HG03097 (cell line): ENCODE data around the gene GALK1.
"Not testable (repeated sequence)": the region's sequence is repeated elsewhere in the genome, so short reads cannot be mapped to it uniquely, and the experiment has no call there.

Source experiments
- ATAC-seq: cut with Tn5 transposase; IDR thresholded peaks from one replicate; pipeline ENCODE4 v1.9.1; 2021; ENCODE audit not compliant: unreplicated experiment, low FRiP score

The GALK1 gene

DNA sequence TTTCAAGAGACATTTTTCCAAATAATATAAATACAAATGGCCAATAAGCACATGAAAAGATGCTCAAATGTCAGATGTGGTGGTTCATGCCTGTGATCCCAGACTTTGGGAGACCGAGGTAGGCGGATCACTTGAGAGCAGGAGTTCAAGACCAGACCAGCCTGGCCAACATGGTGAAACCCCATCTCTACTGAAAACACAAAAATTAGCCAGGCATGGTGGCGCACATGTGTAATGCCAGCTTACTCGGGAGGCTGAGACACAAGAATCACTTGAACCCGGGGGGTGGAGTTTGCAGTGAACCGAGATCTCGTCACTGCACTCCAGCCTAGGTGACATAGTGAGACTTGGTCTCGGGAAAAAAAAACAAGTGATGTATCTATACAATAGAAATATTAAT, 2.9 kb upstream of the GALK1 start:
- ATAC-seq: no peak

DNA sequence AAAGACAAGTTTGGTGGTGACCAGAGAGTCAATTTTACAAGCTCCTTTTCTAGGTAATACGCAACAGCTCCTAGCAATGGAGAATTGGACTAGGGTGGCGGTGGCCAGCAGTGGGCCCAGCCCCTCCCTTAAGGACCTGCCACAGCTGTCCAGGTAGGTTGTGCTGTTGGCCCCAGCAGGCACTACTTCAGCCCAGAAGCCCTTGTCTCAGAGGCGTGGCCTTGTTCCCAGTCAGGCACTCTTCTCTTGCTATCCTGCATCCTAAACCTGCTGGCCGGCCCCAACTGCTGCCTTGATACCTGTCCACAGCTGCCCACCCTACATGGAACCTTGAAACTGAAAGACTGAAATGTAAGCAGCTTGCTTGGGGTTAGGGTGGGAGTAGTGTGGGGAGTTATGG, 989 bp upstream of the GALK1 start:
- ATAC-seq: no peak

DNA sequence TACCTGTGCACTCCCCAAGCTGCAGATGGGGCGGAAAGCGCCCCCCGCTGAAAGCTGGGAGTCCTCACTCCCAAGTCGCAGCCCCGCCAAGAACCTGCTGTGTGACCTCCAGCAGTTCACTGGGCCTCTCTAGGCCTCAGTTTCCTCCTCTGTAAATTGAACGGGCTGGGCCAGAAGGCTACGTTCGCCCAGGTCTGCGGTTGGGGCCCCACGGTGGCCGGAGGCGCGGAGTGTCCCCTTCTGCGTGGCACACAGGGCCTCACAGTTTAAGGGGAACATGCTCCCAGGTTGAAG, 628 bp downstream of the GALK1 start:
- no peak for ATAC-seq

DNA sequence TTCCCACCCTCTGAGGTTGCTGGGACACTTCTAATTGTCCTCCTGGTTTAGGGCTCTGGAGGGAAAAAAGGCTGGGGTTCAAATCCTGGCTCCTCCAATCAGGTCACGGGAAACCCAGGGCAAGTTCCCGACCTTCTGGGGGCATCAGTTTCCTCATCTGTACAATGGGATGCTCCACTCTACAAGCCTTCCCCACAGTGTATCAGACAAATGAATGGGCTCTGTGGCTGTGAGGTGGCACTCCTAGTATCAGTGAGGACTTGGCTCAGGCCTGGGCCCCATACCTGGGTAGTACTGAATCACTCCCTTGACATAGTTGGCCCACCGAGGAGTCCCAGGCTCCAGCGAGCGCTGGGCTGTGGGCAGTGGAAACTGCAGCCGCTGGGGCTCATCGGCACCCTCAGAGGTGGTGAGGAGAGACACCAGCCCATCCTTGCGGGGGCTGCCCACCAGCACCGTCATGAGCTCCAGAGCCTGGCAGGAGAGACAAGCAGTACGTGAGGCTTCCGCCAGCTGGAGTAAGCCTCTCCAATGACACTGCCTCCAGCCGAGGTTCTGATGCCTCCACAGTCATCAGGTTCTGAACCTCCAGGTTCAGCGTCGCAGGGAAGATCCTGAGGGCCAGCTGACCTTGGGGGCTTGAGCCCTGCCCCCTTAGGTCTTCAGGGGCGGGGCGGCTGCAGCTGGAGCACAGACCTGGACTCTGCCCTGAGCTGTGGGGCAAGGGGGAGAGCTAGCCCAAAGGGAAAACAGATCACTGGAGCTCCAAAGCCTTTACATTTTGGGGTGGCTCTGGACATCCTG, 1.2 kb downstream of the GALK1 start:
- no peak for ATAC-seq

DNA sequence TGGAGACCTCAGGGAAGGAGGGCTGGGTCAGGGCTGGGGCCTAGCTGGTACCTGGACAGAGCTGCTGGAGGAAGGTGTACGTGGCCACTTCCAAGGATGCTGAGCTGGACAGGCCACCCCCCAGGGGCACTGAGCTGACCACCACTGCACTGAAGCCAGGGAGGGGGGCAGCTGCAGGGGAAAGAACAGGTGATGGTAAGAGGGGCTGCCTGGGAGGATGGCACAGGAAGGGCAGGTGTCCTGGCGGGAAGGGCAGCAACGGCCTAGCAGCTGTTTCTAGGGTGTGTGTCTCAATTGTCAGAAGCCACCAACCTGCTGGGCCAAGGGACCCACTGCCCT, 1.8 kb downstream of the GALK1 start:
- ATAC-seq: no peak

DNA sequence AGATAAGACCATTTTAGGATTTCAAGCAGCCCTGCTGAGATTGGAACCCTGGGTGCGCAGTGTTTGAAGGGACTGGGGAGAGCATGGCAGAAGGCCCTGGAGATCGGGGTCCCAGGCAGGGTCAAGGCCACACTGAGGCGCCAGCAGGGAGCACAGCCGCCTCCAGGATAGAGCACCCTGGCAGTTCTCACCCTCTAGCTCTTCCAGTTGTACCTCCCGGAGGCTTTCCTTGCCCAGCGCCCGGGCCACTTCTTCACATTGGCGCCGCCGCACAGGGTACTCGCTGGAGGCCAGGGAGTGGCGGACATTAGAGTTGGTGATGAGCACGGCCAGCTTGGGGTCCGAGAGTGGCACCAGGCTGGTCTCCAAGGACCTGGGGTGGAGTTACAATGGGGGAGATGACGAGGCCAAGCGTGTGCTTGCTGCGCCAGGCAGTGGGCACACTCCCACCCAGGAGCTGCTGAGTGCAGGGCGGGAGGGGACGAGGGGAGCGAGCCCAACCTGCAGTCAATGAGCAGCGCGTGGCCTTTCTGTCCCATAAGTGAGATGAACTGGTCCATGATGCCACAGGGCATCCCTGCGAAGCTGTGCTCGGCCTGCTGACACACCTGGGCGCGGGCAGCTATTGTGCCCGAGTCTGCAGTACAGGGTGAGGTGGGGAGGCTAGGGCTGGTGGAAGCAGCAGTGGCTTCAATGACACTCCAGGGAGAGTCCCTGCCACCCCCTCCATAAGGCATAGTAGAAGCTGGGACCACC, 2.3 kb downstream of the GALK1 start:
- ATAC-seq: no peak

DNA sequence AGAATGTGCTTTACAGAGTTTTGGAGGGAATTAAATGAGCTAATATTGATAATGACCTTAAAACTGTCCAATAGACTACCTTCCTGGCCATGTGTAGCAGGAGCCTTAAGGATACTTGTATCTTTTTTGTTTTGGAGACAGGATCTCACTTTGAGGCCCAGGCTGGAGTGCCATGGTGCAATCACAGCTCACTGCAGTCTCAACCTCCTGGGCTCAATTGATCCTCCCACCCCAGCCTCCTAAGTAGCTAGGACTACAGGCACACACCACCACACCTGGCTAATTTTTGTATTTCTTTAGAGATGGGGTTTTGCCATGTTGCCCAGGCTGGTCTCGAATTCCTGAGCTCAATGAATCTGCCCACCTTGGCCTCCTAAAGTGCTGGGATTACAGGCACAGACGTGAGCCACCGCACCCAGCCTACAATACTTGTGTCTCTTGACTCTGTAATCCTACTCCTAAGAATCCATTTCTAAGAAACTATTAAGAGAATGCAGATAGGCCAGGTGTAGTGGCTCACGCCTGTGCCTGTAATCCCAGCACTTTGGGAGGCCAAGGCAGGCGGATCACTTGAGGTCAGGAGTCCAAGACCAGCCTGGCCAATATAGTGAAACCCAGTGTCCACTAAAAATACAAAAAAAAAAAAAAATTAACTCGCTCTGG, 4.9 kb downstream of the GALK1 start:
- ATAC-seq: not testable (repeated sequence)

DNA sequence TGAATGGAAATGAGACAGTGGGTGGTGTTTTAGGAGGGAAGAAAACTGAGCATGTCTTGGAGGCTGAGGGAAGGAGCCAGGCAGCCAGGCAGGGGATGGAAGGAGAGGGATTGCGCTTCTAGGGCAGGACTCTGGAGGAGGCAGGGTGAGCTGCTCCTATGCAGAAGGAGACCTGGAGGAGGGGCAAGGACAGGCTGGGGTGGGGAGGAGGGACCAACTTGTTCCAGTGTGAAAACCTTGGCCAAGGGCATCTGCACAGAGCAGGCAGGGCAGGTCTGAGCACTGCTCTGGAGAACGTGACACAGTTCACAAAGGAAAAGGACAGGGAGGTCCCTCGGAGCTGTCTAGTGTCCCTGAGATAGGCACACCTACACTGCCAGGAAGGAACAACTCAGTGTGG, 5.5 kb downstream of the GALK1 start:
- ATAC-seq: no peak

DNA sequence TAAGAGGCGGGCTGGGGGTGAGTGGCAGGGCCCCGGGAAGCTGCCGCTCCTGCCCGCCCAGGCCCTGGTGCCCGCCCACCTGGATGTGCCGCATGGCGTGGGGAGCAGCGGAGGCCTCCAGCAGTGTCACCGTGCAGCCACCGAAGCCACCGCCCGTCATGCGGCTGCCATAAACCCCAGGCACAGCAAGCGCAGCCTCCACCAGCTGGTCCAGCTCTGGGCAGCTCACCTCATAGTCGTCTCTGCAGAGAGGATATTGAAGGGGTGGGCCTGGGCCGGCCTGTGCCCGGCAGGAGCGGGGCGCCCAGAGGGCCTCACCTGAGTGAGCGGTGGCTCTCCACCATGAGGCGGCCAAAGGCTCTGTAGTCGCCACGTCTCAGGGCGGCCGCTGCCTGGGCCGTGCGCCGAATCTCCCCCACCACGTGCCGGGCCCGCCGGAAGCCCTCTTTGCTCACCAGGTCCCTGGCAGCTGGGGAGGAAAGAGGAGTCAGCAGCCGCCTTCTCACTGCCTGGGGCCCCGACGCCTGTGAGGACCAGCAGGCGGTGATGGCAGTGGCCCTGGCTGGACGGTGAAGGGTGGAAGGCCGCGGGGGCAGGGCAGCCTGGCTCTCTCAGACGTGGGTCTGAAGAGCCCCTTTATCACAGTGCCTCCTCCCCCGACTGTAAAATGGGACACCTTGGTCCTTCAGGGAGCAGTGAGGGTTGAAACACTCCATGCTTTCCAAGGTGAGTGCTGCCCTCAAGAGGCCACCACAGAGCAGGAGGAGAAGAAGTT, 6.7 kb downstream of the GALK1 start:
- no peak for ATAC-seq

DNA sequence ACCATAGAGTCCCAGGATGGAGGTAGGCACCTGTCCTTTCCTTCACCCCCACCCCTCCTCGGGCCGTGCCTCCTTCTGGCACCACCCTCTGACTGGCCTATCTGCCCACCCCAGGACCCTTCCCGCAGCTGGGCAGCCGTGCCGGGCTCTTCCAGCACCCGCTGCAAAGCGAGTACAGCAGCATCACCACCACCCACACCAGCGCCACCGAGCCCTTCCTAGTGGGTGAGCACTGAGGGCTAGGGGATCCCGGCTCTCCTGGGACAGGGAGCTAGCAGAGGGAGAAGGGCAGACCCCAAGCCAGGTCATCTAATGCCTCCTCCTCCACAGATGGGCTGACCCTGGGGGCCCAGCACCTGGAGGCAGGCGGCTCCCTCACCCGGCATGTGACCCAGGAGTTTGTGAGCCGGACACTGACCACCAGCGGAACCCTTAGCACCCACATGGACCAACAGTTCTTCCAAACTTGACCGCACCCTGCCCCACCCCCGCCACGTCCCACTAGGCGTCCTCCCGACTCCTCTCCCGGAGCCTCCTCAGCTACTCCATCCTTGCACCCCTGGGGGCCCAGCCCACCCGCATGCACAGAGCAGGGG, 7.8 kb downstream of the GALK1 start:
- no peak for ATAC-seq

DNA sequence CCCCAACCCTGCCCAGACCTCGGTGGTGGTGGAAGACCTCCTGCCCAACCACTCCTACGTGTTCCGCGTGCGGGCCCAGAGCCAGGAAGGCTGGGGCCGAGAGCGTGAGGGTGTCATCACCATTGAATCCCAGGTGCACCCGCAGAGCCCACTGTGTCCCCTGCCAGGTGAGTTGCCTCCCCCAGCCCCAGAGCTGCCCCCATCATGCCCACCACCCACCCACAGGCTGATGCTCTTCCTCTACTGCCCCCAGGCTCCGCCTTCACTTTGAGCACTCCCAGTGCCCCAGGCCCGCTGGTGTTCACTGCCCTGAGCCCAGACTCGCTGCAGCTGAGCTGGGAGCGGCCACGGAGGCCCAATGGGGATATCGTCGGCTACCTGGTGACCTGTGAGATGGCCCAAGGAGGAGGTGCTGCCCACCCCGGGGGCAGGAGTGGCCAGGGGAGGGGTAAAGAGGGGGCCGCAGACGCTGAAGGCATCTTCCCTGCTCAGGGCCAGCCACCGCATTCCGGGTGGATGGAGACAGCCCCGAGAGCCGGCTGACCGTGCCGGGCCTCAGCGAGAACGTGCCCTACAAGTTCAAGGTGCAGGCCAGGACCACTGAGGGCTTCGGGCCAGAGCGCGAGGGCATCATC, 8.4 kb downstream of the GALK1 start:
- ATAC-seq: no peak

DNA sequence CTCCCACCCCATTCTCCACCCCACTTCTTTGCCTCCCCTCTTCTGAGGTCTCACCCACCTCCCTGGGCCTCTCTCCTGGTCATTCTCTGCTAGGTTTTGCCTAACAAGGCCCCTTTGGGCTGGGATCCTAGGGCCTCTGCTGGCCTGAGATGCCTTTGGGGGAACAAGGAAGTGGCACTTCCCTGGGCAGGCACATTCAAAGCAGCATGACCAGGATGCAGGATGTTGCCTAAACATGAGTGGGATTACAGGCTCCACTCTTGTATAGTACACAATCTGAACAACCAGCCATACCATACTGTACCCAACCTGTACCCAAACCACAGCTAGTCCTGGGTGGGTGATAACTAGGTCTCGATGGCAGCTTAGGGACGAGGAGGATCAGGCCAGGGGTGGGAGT, 9.0 kb downstream of the GALK1 start:
- ATAC-seq: no peak

DNA sequence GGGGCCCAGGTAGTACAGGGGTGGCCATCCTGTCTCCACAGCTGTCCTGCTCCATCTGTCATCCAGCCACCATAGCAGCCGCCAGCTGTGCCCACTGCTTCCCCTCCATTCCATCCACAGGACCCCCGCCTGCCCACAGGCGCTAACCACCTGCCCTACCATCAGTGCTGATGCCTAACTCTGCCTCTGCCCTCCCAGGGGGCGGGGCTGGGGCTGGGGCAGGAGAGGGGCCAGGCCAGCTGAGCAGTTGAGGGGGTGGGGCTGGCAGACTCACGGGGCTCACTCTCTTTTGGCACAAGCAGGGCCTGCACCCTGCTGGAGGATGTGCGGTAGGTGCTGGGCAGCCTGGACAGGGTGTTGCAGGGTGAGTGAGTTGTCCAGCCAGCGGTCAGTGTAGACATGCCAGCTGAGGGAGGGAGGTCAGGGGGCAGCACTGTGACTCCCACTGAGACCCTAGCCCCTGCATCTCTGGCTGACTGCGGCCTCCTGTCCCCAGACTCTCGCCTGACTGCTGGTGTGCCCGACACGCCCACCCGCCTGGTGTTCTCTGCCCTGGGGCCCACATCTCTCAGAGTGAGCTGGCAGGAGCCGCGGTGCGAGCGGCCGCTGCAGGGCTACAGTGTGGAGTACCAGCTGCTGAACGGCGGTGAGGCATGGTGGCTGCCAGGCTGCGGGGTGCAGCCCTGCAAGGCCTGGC, 9.6 kb downstream of the GALK1 start:
- no peak for ATAC-seq

DNA sequence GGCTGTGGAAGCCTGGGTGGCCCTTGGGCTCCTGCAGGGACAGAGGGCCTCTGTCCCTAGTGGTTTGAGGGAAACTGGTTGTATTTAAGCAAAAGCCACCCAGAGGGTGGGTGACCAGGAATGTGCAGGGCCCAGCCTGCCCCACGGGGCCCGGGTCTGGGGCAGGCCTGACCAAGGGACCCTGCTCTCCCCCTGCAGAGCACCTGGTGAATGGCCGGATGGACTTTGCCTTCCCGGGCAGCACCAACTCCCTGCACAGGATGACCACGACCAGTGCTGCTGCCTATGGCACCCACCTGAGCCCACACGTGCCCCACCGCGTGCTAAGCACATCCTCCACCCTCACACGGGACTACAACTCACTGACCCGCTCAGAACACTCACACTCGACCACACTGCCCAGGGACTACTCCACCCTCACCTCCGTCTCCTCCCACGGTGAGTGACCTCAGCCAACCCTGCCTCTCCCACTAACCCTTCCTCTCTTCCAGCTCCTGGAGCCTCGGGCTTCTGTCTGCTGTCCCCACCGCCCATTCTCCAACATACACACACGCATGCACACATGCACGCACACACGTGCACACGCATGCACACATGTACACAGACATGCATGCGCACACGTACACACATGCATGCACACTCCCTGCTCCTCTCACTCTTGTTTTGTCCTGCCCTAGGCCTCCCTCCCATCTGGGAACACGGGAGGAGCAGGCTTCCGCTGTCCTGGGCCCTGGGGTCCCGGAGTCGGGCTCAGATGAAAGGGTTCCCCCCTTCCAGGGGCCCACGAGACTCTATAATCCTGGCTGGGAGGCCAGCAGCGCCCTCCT, 10.4 kb downstream of the GALK1 start:
- ATAC-seq: no peak

DNA sequence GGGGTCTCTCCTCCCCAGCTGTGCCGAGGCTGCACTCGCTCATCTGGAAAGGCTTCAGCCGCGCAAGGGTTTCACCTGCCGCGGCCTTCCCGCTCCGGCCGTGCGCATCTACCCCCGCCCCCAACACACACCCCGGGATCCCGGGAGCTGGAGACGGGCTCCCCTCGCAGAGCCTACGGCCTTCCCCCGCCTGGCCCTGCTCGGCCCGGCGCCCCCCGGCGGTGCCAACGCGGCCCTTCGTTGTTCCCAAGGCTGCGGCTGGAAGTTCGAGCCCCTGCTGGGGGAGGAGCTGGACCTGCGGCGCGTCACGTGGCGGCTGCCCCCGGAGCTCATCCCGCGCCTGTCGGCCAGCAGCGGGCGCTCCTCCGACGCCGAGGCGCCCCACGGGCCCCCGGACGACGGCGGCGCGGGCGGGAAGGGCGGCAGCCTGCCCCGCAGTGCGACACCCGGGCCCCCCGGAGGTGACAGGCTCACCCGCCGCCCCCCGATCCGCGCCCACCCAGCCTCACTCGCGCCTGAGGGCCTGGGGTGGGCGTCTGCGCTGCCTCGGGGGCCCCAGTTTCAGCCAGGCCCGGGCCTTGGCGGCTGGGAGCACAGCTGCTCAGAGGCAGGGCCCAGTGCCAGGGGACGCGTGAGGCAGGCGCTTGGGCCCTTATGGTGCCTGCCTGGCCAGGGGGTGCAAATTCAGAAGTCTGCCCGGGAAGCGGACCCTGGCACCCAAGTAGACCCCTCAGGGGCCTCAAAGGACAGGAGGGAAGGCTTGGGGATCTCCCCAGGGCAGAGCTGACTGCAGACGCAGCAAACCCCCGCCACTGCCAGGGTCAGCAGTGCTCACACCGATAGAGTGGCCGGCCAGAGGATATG, 11.2 kb downstream of the GALK1 start:
- ATAC-seq: no peak

DNA sequence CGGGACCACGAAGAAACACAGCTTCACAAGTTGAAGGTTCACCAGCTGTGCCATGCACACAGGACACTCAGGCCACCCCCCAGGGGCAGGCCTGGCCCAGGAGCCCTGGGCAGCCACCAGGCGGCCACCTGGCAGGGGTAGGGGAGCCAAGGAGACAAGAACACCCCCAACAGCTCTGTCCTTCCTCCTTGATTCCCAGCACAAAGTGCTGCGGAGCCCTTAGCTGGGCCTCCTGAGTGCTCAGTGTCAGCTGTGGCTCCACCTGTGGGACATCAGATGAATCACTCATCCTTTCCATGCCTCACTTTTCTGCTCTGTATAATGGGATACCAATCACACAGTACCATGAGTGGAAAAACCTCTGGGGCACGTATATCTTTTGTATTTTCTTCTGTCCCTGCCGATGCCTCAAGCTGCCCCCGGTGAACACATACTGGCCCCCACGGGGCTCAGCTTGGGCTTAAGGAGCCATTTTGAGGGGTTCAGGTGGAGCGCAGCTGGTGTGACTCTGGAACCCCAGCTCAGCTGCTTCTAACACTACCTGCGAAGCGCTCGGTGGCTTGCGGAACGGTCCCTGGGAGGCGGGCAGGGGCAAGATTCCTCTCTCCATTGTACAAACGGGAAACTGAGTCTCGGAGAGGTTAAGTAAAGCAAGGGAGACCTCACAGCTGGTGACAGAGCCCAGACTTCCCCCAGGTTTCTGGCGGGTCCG, 12.0 kb downstream of the GALK1 start:
- ATAC-seq: no peak

DNA sequence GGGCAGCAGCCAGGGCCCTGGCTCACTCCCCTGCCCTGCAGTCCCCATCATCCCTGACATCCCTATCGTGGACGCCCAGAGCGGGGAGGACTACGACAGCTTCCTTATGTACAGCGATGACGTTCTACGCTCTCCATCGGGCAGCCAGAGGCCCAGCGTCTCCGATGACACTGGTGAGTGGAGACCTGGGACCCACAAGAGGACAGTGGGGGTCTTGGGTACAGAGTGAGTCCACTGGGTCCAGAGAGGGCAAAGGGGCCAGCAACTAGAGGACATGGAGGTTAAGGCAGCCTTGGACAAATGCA, 12.6 kb downstream of the GALK1 start:
- ATAC-seq: no peak
